Measurements from ENCODE around the gene BHLHE40.

Gene BHLHE40

GRCh38 chr3:5002871-5003247, 23.6 kb downstream of the BHLHE40 start:
- no peak for DNase-seq

DNA sequence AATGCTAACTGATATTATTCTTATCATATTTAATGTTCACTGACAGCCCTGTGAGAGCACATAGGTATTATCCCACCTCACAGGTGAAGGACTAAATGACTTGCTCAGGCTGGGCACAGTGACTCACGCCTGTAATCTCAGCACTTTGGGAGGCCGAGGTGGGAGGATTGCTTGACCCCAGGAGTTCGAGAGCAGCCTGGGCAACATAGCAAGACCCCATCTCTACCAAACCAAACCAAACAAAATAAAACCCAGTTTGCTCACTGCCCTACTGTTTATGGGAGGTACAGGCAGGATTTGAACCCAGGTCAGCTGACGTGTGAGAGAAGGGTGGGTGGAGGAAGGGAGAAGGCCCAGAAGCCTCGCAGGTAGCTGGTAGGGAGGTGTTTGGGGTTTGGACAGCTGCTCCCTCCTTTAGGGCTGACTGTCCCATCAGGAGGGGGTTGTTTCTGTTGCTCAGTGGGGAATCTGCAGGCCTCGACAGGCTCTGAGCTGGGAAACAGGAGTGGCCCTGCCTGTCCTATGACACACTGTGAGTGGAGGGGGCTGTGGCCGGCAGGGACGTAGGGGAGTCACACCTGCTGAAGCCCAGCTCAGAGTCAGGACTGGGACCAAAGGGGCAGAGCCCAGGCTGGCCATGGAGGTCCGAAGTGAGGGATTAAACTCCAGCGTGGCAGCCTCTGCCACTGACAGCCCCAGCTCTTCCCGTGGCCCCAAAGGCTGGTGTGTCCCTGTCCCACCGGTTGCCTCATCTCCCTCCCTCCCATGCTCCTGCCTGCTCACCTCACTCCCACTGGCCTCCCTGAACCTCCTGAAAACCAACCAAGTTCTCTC, 25.3 kb downstream of the BHLHE40 start:
- no peak for DNase-seq

DNA sequence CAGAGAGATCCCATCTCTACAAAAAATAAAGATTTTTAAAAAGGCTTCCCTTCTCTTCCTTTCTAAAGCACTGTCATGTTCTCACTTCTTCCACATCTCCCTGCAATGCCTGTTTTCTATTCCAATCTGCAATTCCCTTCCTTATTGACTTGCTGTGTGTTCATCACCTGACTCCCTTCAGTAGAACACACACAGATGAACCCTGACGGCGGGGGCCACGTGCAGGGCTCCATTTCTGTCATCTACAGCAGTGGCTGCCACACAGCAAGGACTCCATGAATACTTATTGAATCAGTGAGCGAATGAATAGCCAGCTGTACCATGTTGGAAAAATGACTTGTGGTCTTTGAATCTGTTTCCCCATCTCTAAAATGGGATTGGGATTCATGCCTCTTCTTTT, 26.1 kb downstream of the BHLHE40 start:
- DNase-seq: no peak

DNA sequence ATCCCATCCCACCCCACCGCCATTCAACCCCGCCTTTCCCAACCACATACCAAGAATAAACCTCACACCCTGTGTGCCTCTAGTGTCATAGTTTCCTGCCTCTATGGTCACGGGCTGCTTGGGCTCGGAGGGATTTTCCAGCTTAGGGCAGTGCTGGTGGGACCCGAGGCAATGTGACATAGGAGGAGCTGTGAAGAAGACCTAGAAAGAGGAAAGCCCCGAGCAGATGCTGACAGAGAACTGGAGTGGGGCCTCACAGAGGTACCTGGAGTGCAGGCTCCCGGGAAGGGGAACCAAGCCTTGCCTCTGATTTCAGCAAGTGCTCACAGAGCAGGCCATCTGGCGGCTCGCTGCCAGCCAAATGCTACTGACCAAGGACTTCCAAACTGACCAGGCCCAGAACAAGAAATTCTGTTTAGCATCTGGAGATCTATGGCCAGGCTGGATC, 27.5 kb downstream of the BHLHE40 start:
- no peak for DNase-seq

- DNase-seq: no peak
These were observed 28.6 kb downstream of the BHLHE40 start for GRCh38 chr3:5007873-5008272.

DNA sequence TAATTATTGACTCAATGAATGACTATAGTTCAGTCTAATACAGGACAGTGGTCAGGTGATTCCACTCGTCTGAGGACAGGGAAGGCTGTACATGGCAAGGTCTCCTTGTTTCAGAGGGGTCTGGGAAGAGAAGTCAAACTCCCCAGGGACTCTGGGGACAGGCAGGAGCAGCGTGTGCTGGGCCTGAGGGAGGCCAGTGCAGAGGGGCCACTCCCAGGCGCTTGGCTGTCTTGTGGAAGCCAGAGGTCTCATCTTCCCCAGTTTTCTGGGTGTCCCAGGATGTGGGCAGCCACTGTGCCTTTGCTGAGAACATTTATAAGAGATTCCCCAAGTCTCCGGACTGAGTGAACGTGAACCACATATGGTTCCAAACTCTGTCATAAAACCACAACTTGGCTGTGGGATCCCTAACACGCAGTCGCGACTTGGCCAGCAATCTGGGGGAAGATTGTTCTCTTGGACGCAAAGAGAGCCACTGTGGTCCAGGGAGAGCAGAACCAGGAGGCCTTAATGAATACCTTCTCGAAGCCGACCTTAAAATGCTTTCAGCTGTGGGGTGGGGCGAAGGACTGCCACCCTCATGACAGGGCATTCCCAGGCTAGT, 30.4 kb downstream of the BHLHE40 start:
- DNase-seq: no peak

GRCh38 chr3:5010140-5010539, 30.9 kb downstream of the BHLHE40 start:
- DNase-seq: no peak

DNA sequence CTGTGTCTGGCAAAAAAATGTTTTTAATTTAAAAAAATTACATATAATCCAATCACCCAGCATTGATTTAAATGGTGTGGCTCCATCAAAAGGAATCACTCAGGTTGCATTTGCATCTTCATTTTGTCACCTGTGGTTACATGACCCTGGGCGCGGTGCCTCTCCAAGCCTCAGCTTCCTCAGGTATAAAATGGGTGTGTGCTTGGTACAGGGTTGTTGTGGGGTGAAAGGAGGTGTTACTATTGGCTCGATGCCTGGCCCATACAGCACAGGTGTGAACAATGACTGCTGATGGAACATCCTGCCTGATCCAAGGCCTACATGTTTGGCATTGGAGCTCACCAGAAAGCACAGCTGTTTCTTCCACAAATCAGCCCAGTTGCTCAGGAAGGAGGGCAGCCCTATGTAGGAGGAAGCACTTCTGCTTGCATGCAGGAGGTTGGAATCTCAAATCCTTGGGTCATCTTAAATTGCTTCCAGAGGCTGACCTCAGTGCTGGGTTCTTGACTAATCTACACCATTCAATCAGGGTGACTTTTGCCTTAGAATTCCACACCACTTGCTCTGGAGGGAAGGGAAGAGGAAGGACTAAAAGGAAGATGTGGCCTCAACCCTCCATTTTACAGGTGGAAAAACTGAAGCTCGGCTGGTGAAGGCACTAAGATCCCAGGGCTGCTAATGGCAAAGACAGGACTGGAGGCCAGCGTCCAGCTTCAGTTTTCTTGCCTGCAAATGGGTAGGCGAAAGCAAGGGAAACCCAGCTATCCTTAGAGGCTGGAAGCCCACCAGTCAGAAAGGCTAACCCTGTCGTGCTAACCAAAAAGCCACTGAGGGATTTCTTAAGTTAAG, 31.7 kb downstream of the BHLHE40 start:
- DNase-seq: no peak

DNA sequence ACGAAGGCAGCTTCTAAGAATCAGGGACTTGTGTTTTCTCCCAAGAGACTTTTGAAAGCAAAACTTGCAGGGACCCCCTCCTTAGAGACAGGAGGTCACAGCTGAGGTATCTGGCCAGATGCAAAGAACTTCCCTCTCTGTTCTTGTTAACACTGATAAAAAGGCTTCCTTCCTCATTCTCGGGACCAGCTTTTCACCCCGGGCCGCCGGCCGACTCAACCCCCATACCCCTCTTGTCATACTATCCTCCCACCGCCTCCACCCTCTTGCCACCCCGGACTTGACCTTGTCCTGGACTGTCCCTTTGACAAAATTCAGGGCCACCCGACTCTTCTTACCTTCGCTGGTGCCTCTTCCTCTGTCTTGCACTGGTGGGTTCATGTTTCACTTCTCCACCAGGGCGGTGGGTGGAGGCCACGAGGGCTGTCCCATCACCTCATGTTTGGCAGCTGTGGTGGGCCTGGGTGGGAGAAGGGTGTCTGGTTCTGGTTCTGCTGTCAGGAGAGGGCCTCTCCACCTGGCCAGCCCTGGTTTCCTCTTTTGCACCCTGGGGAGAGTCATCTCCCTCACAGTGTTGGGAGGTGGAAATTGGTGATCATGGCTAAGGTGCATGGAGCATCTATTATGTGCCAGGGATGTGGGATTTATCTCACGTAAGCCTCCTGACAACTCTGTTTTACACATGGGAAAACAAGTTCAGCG, 32.5 kb downstream of the BHLHE40 start:
- no peak for DNase-seq

GRCh38 chr3:5012367-5012766, 33.1 kb downstream of the BHLHE40 start:
- DNase-seq: no peak

DNA sequence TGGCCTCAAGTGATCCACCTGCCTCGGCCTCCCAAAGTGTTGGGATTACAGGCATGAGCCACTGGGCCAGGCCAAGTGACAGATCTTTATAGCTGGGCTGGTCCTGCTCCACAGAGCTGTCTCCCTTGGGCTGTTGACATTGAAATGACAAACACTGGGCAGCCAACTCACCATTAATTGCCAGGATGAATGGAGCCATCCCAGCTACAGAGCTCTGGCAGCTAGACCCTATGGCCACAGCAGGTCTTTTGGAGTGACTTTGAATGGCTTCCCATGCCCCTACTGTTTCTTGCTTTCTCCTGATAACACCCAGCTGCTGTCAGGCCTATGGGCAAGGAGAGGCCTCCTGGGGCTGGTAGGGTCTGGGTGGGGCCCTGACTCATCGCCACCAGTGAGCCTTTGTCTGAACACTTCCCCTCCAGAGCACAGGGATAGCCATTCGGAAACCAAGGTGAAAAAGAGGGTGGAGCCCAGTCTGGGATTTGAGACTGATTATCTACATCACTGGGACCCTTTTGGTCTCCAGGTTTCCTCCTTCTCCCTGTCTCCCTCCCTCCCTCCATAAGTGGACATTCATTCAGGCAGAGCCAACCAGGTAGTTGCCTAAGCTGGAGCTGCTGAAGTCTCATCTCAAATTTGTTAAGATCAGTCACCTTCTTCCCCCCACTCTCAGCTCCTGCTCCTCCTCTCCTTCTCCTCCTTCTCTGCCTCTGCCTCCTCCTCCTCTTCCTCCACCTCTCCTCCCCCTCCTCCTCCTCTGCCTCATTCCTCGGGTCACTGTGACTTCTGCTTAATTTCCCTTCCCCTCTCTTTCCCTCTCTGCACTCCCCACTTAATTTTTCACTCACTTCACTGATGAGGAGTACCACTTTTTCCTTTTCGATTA, 34.0 kb downstream of the BHLHE40 start:
- no peak for DNase-seq

GRCh38 chr3:5014391-5014790, 35.2 kb downstream of the BHLHE40 start:
- no peak for DNase-seq

- no peak for DNase-seq
These were observed 35.8 kb downstream of the BHLHE40 start for GRCh38 chr3:5015056-5015455.

DNA sequence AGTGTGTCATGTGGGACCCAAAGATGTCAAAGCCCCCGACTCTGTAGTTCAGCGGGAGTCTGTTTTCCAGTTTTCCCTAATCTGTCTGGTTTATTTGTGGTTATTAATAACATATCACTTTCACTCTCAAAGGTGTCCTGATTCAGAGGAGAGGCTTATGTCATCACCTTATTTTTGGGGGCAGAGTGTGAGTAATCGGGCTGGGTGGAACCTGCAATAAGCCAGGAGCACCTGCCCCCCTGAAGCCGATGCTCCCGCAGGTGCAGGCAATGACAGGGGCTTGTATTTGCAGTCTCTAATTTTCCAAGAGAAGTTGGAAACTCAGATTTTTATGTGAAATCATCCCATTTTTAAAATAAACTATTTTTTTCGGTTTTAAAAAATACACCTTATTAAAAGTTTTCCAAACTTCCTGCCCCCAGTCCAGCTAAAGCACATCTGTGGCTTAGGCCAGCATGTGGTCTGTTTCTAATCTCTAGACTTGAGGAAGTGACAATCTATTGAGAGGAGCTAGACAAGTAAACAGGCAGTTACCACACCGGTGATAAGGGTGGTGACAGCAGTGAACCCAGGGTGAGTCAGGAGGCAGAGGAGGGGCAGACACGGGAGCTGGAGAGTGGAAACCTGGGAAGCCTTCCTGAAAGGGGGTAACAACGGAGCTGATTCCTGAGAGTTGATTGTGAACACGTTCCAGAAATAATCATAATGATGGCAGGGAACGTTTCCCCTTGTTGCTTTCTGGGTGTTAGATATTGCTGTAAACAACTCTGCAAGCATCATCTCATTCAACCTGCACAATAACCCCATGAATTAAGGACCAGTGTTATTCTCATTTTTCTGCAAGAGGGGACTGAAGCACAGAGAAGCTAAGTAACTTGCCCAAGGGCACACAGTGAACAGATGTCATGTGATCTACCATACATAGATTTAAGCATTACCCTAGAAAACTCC, 37.2 kb downstream of the BHLHE40 start:
- peak; percentile 22 for DNase-seq

DNA sequence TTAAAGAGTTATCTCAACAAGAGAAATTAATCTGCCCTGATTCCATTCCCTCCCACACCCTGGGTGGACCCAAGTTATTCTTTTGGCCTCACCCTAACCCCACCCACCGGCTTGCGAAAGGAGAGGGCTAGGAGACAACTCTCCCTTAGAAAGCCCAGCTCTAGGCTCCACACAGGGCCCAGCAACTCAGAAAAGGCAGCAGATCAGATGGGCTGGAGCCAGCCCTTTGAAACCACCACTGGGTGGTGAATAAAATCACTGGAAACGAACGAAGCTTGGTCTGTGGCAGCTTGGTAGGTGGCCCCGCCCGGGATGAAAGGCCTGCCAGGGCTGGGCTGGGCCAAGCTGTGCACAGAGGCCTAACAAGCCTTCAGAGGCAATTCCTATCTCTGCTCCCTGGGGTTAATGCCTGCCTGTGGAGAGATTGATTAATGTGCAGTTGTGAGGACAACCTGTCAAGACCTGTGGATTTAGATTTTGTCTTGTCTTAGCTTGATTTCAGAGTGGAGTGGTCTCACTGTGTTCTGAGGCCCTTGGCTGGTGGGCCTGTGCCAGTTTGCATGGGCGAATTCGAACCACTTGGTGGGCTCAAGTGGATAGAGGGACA, 38.8 kb downstream of the BHLHE40 start:
- no peak for DNase-seq

- DNase-seq: no peak
These were observed 40.4 kb downstream of the BHLHE40 start for GRCh38 chr3:5019411-5020241.

- no peak for DNase-seq
These were observed 41.0 kb downstream of the BHLHE40 start for GRCh38 chr3:5020242-5020722.

GRCh38 chr3:5021116-5022092, 42.2 kb downstream of the BHLHE40 start:
- no peak for DNase-seq

Measured in NCI-H2029 (cell line).